OCI-LY3 (cell line): ENCODE measurements around the gene TBC1D8.

ENCODE experiments used
- H2AFZ ChIP-seq: fragments of 200-600, 300-600 bp; shearing (Covaris generic); 2 replicates; pipeline ENCODE4 v1.6.0; 2014; ENCODE audit warnings: antibody characterized with exemption, low read depth, low read length
- H3K27ac ChIP-seq: fragments of 200-600, 300-600 bp; sonication (generic); 2 replicates; pipeline ENCODE4 v1.5.1; 2014; ENCODE audit warnings: mild to moderate bottlenecking, low read length, moderate library complexity, mixed read lengths
- H3K27me3 ChIP-seq: fragments of 200-600, 300-600 bp; sonication (generic); 2 replicates; pipeline ENCODE4 v1.6.1; 2014; ENCODE audit warnings: low read depth, low read length, mixed read lengths
- H3K36me3 ChIP-seq: fragments of 200-600, 300-600 bp; sonication (generic); replicated peaks from 2 replicates; pipeline ENCODE3; 2014; ENCODE audit warnings: low read depth, low read length, mixed read lengths
- H3K4me1 ChIP-seq: fragments of 300-600, 200-600 bp; sonication (generic); 2 replicates; pipeline ENCODE4 v1.6.1; 2014; ENCODE audit warnings: low read length, mixed read lengths
- H3K4me2 ChIP-seq: fragments of 200-600, 300-600 bp; sonication (generic); 2 replicates; pipeline ENCODE4 v1.6.1; 2014; ENCODE audit warnings: low read length, mixed read lengths
- H3K4me3 ChIP-seq: fragments of 300-600, 200-600 bp; sonication (generic); 2 replicates; pipeline ENCODE4 v1.5.1; 2014; ENCODE audit warnings: antibody characterized with exemption, mild to moderate bottlenecking, low read length, moderate library complexity
- H3K79me2 ChIP-seq: fragments of 300-600, 200-600 bp; shearing (Covaris generic); 2 replicates; pipeline ENCODE4 v1.6.1; 2014; ENCODE audit warnings: mild to moderate bottlenecking, low read length, mixed read lengths
- H3K9ac ChIP-seq: fragments of 300-600, 200-600 bp; shearing (Covaris generic); 2 replicates; pipeline ENCODE4 v1.6.0; 2014; ENCODE audit warnings: mild to moderate bottlenecking, low read length, moderate library complexity
- H3K9me3 ChIP-seq: fragments of 200-600, 300-600 bp; shearing (Covaris generic); 2 replicates; pipeline ENCODE4 v1.6.1; 2014; ENCODE audit warnings: low read length, mixed read lengths; ENCODE audit not compliant: insufficient read depth
- H4K20me1 ChIP-seq: fragments of 200-600, 300-600 bp; sonication (generic); 2 replicates; pipeline ENCODE4 v1.6.1; 2016; ENCODE audit warnings: low read length, mixed read lengths; ENCODE audit not compliant: insufficient read depth
- EZH2phosphoT487 ChIP-seq: fragments of 200-600 bp; shearing (Covaris generic); IDR thresholded peaks from 2 replicates; pipeline ENCODE4 v1.6.1; 2018; ENCODE audit warnings: antibody characterized with exemption, mixed run types, low read depth
- TF ChIP-seq, protein P1 (sequence below): fragments of 200-600, 300-600 bp; sonication (generic); IDR thresholded peaks from 2 replicates; pipeline ENCODE4 v1.5.1; 2014; ENCODE audit warnings: antibody characterized with exemption, low read length, low read depth

Gene TBC1D8

GRCh38 chr2:100987974-100988373, 163.2 kb downstream of the TBC1D8 start:
- H2AFZ ChIP-seq = no peak overlapping the region
- TF ChIP-seq, protein P1, sequence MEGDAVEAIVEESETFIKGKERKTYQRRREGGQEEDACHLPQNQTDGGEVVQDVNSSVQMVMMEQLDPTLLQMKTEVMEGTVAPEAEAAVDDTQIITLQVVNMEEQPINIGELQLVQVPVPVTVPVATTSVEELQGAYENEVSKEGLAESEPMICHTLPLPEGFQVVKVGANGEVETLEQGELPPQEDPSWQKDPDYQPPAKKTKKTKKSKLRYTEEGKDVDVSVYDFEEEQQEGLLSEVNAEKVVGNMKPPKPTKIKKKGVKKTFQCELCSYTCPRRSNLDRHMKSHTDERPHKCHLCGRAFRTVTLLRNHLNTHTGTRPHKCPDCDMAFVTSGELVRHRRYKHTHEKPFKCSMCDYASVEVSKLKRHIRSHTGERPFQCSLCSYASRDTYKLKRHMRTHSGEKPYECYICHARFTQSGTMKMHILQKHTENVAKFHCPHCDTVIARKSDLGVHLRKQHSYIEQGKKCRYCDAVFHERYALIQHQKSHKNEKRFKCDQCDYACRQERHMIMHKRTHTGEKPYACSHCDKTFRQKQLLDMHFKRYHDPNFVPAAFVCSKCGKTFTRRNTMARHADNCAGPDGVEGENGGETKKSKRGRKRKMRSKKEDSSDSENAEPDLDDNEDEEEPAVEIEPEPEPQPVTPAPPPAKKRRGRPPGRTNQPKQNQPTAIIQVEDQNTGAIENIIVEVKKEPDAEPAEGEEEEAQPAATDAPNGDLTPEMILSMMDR = no peak
- TF ChIP-seq EZH2phosphoT487 = no peak
- H3K4me1 ChIP-seq = peaks cover 9% of the 10 kb centered on the region; the same call in 1 of the 2 replicates
- H3K27ac ChIP-seq = no peak overlapping the region
- no peak overlapping the region for H3K9ac ChIP-seq
- H3K79me2 ChIP-seq = no peaks in the 10 kb centered on the region
- H3K4me2 ChIP-seq = no peak overlapping the region
- no peaks in the 10 kb centered on the region for H3K36me3 ChIP-seq
- no peak overlapping the region for H3K4me3 ChIP-seq
- no peaks in the 10 kb centered on the region for H3K9me3 ChIP-seq
- H3K27me3 ChIP-seq = no peaks in the 10 kb centered on the region
- no peaks in the 10 kb centered on the region for H4K20me1 ChIP-seq

DNA sequence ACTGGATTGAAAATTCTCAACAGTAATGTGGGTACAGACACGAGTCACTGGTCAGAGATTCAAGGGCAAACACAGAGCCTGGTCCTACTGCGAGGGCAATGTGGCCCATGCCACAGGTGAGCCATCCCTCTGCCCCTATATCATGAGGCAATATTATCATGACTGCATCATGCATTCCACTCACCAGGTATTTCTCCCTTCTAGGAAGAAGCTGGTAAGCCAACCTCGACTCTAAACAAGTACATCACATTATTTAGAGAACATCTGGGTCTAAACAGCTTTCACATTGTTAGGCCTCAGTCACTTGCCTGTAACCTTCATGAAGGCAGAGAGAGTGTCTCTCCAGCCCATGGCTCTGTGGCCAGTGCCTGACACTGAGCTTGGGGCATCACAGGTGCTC, 163.6 kb downstream of the TBC1D8 start:
- no peak overlapping the region for H2AFZ ChIP-seq
- H3K27me3 ChIP-seq = no peaks in the 10 kb centered on the region
- H3K36me3 ChIP-seq = no peaks in the 10 kb centered on the region
- H3K4me3 ChIP-seq = no peak overlapping the region
- TF ChIP-seq, protein P1 = no peak
- TF ChIP-seq EZH2phosphoT487 = no peak
- no peak overlapping the region for H3K9ac ChIP-seq
- no peak overlapping the region for H3K4me2 ChIP-seq
- no peak overlapping the region for H3K27ac ChIP-seq
- H4K20me1 ChIP-seq = no peaks in the 10 kb centered on the region
- peaks cover 9% of the 10 kb centered on the region; the same call in 1 of the 2 replicates for H3K4me1 ChIP-seq
- H3K79me2 ChIP-seq = no peaks in the 10 kb centered on the region
- no peaks in the 10 kb centered on the region for H3K9me3 ChIP-seq

- no peaks in the 10 kb centered on the region for H3K79me2 ChIP-seq
- H3K27ac ChIP-seq = no peak overlapping the region
- no peak overlapping the region for H3K4me3 ChIP-seq
- H3K9me3 ChIP-seq = no peaks in the 10 kb centered on the region
- H3K36me3 ChIP-seq = no peaks in the 10 kb centered on the region
- TF ChIP-seq, protein P1 = no peak
- no peak for TF ChIP-seq EZH2phosphoT487
- no peaks in the 10 kb centered on the region for H4K20me1 ChIP-seq
- H3K9ac ChIP-seq = no peak overlapping the region
- no peak overlapping the region for H3K4me2 ChIP-seq
- H3K4me1 ChIP-seq = peaks cover 6% of the 10 kb centered on the region; the same call in 1 of the 2 replicates
- no peaks in the 10 kb centered on the region for H3K27me3 ChIP-seq
- no peak overlapping the region for H2AFZ ChIP-seq
These were observed 165.0 kb downstream of the TBC1D8 start for GRCh38 chr2:100986157-100986556.

GRCh38 chr2:100984892-100985307, 166.3 kb downstream of the TBC1D8 start:
- Histone ChIP-seq H2AFZ (no peak overlapping the region), H3K79me2 (no peaks in the 10 kb centered on the region), H3K27me3 (no peaks in the 10 kb centered on the region), H3K9ac (no peak overlapping the region), H3K4me2 (no peak overlapping the region), H4K20me1 (no peaks in the 10 kb centered on the region), H3K4me3 (no peak overlapping the region), H3K27ac (no peak overlapping the region), H3K4me1 (peaks cover 6% of the 10 kb centered on the region; the same call in 1 of the 2 replicates), H3K36me3 (no peaks in the 10 kb centered on the region), H3K9me3 (no peaks in the 10 kb centered on the region)
- TF ChIP-seq, protein P1 = peak; percentile 90
- no peak for TF ChIP-seq EZH2phosphoT487
